ENCODE measurements around the gene HCRT.

The HCRT gene

GRCh38 chr17:42138749-42139492 is 46.3 kb downstream of the HCRT start:
- DNase-seq (ENCODE audit: low read depth), result no peak

- DNase-seq (ENCODE audit: low read depth), result no peak
Observed at GRCh38 chr17:42136654-42137051, 48.6 kb downstream of the HCRT start.

- DNase-seq (ENCODE audit: low read depth), result peak; percentile 77
Observed at GRCh38 chr17:42135664-42136653, 49.3 kb downstream of the HCRT start.

DNA sequence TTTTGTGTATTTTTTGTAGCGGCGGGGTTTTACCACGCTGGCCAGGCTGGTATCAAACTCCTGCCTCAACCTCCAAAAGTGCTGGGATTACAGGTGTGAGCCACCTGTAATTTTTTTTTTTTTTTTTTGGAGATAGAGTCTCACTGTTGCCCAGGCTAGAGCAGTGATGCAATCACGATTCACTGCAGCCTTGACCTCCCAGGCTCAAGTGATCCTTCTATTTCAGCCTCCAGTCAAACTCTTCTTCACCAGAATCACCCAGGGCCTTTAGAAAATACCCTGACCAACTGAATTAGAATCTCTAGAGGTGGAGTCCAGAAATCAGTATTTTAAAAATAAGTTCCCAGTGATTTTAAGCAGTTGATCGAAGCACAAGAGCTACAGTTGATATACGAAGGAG is 50.1 kb downstream of the HCRT start:
- DNase-seq (ENCODE audit: low read depth), result no peak
